Pancreas (tissue), 10 donors: ENCODE results near the gene PHYKPL. TPM values are rescaled to one million over a fixed set of nuclear protein-coding genes. Genes with fewer than 3 reads are reported as not detected.

Source experiments
- ATAC-seq, 4 donors: fragments of 200-7000 bp; cut with Tn5 transposase; one replicate each; pipeline versions ENCODE4 v1.8.0 to v1.9.1; 2020; ENCODE audit warnings: mild to moderate bottlenecking in 4 of 4, moderate library complexity in 4 of 4
- DNase-seq, 6 donors: peaks; one replicate each; pipeline ENCODE4 v3.0.0-alpha.2; 2020
- FAIRE-seq: peaks from 2 replicates; lab custom pipeline; 2012; peaks lifted over from hg19 to GRCh38; lab: Jason Lieb, UNC
- H3K27ac ChIP-seq, 4 donors: fragments of 200-600 bp; sonication (generic); 1 replicate in 3 of 4; 2 replicates in 1 of 4; pipeline versions ENCODE4 v1.5.0 to v1.8.0; 2020
- H3K27me3 ChIP-seq, 4 donors: fragments of 200-600 bp; one replicate each; pipeline ENCODE4 v1.8.0; 2021
- H3K36me3 ChIP-seq, 3 donors: fragments of 200-600 bp; sonication (generic) in 1 of 3; one replicate each; pipeline versions ENCODE4 v1.5.0 to v1.8.0; 2020 to 2021
- H3K4me1 ChIP-seq, 3 donors: fragments of 200-600 bp; one replicate each; pipeline ENCODE4 v1.8.0; 2021
- H3K4me3 ChIP-seq, 4 donors: fragments of 200-600 bp; sonication (generic) in 2 of 4; one replicate each; pipeline versions ENCODE4 v1.5.0 to v1.8.0; 2020 to 2021
- H3K9me3 ChIP-seq, 4 donors: fragments of 200-600 bp; one replicate each; pipeline ENCODE4 v1.8.0; 2021
- WGBS, 2 donors: extraction: QIAGEN DNeasy Blood & Tissue Kit; methylation state at CpG; one replicate each; pipeline ENCODE4 v1.1.7; 2013; 5-methylcytosine and 5-hydroxymethylcytosine counted together
- intact Hi-C, 3 donors: fragments of 100-400 bp; cut with DNase I; formaldehyde crosslinking; loops; one replicate each; pipeline versions ENCODE4 v1.11.1 to v1.14.2; 2022
- polyA plus RNA-seq, 2 donors: library from polyadenylated mRNA; stranded (reverse); fragments of 200-250 nt; gene quantifications; one replicate each; pipeline ENCODE4 v1.2.3, GENCODE V29; 2013
- total RNA-seq, 6 donors: library from RNA; stranded (reverse); fragmentation: NEBNext Ultra II Directional in 4 of 6; extraction: Animal tissue kit (Norgen Biotek cat#: 25700) in 4 of 6; gene quantifications; one replicate each; pipeline versions ENCODE4 v1.2.1 to v1.2.4, GENCODE V29; 2021 to 2023
- TF ChIP-seq, protein P1 (sequence below), 4 donors: fragments of 200-600 bp; sonication (generic) in 3 of 4; IDR thresholded peaks; one replicate each; pipeline versions ENCODE4 v1.5.0 to v1.8.0; 2021; ENCODE audit warnings: antibody characterized with exemption in 4 of 4
- donor health status: healthy with polysubstance abuse.
- donor health status: DM: no; HTN: no; CAD: no; lungs with moderate emphysema.
- donor health status: DM: no; HTN: no; CAD: no.
- donor health status: control.
- donor health status: control.
- donor health status: Bipolar disorder and iron deficiency.
- donor health status: DM: yes; HTN: yes; CAD: no.
- donor health status: DM: no; HTN: no; CAD: no.
- donor health status: DM: no; HTN: no; CAD: no.
- donor health status: DM: yes; HTN: yes; CAD: no.

PHYKPL gene
- total and polyA plus RNA-seq, 8 donors: 29.3 to 83.5 (median 39.2) TPM

DNA sequence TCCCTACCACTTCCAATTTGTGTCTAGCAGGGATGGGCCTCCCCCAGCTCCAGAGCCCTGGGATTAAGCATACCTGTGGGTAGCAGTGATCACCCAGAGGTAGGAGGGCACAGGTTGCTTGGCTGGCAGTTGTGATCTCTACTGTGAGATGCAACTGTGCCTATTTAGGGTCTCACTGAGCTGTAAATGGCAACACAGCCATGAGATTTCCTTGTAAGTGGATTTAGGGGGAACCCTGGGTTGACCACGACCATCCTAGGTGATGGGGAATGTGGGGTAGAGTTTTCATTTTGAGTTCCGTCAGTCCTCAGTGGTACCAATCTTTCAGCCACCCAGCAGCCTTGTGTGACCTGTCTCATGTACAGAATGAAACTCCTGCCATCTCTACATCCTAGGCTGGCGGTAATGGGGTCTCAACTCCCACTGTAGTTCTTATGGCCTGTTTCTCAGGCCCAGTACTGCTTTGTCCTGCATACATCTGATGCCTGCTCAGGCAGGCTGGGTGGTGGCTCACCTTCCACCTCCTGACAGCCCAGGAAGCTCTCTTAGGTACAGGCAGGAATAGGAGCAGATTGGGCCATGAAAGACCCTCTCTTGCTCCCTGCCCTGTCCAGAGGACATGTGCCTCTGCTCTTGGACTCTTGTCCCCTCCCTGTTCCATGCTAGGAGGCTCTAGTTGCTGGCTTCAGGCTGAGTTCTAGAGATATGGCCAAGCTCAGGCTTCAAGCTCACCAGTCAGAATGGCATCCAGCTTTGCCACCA is 20.2 kb downstream of the PHYKPL start:
- DNase-seq: no peak
- H3K4me1 ChIP-seq: peaks cover 0 to 6% (median 0%) of the 10 kb centered on the region in 3 donors
- no peaks in the 10 kb centered on the region for H3K9me3 ChIP-seq
- no peak overlapping the region for H3K4me3 ChIP-seq
- H3K27ac ChIP-seq: no peak overlapping the region
- no peak for ATAC-seq
- no peak for FAIRE-seq
- TF ChIP-seq, protein P1, sequence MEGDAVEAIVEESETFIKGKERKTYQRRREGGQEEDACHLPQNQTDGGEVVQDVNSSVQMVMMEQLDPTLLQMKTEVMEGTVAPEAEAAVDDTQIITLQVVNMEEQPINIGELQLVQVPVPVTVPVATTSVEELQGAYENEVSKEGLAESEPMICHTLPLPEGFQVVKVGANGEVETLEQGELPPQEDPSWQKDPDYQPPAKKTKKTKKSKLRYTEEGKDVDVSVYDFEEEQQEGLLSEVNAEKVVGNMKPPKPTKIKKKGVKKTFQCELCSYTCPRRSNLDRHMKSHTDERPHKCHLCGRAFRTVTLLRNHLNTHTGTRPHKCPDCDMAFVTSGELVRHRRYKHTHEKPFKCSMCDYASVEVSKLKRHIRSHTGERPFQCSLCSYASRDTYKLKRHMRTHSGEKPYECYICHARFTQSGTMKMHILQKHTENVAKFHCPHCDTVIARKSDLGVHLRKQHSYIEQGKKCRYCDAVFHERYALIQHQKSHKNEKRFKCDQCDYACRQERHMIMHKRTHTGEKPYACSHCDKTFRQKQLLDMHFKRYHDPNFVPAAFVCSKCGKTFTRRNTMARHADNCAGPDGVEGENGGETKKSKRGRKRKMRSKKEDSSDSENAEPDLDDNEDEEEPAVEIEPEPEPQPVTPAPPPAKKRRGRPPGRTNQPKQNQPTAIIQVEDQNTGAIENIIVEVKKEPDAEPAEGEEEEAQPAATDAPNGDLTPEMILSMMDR (IDR thresholded peaks at IDR 0.05): no peak
- no peaks in the 10 kb centered on the region for H3K27me3 ChIP-seq
- intact Hi-C loops: no loop called here
- peaks cover 0 to 76% (median 55%) of the 10 kb centered on the region in 3 donors for H3K36me3 ChIP-seq
- WGBS, 2 donors: 90 to 97% methylated on average over 3 of the region's 3 CpGs

DNA sequence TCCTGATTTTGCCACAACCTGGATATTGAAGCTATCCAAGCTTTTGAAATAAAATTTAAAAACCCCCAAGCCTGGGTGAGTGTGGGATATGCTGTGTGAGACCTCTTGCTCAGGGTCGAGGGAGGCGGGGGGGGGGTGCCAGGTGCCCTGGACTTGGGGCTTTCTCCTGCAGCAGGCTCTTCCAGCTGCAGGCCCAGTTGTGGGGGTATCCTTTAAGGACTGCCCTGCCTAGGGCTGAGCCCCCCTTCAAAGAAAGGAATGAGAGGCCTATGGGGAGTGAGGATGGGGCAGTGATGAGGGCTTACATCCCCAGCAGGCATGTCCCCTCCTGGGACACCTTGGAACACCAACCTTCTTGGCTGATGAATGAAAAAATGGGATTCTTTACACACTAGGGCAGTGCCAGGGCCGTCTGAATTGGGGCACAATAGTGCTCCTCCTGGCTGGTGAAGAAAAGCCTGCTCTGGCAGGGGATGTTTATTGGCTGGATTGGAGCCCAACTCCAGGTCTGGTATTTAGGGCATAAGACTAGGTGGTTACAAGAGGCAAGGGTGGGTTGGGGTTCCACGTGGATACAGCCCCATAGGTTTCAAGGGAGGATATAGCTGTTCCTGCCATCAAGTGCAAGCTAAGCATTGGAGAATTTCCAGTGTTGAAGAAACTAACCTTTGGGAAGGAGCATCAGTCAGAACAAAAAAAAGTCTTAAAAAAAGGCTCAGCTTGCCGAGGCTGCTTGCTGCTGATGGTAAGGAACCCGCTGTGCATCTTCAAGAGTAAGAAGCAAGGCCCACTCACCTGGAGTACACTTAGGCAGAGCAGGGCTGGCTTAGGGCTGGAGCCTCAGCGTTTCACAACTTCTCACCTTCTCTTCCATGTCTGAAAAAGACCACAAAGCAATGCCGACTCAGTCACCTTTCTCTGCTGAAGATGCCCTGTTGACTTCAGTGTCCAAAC is 21.2 kb downstream of the PHYKPL start:
- no peak overlapping the region for H3K27ac ChIP-seq
- H3K4me1 ChIP-seq: peaks cover 0 to 16% (median 8%) of the 10 kb centered on the region in 3 donors
- no peak for FAIRE-seq
- TF ChIP-seq, protein P1 (IDR thresholded peaks at IDR 0.05): no peak
- 73 to 82% methylated on average over 8 of the region's 8 CpGs for WGBS, 2 donors
- H3K9me3 ChIP-seq: no peaks in the 10 kb centered on the region
- intact Hi-C loops: no loop called here
- no peak for DNase-seq
- peaks cover 0 to 72% (median 60%) of the 10 kb centered on the region in 3 donors for H3K36me3 ChIP-seq
- no peaks in the 10 kb centered on the region for H3K27me3 ChIP-seq
- no peak for ATAC-seq
- H3K4me3 ChIP-seq: no peak overlapping the region

- DNase-seq (no peak), FAIRE-seq (no peak), ATAC-seq (no peak)
- TF ChIP-seq, protein P1 (IDR thresholded peaks at IDR 0.05): no peak
- Histone ChIP-seq H3K36me3 (peaks cover 0 to 66% (median 60%) of the 10 kb centered on the region in 3 donors), H3K27ac (no peak overlapping the region), H3K9me3 (no peaks in the 10 kb centered on the region), H3K4me1 (peaks cover 6 to 23% (median 14%) of the 10 kb centered on the region in 3 donors), H3K4me3 (no peak overlapping the region), H3K27me3 (no peaks in the 10 kb centered on the region)
- 97% methylated on average over 5 of the region's 5 CpGs for WGBS, 2 donors
- intact Hi-C loops: no loop called here
Observed at GRCh38 chr5:178210686-178211085, 21.9 kb downstream of the PHYKPL start.

GRCh38 chr5:178210073-178210535 is 22.5 kb downstream of the PHYKPL start:
- peaks cover 6 to 25% (median 14%) of the 10 kb centered on the region in 3 donors for H3K4me1 ChIP-seq
- 91 to 96% methylated on average over 18 of the region's 18 CpGs for WGBS, 2 donors

More at GRCh38 chr5:178210073-178210535, 22.5 kb downstream of the PHYKPL start:
- no peak for ATAC-seq
- DNase-seq: peak in 2 of 6 donors; percentile 48 to 62
- TF ChIP-seq, protein P1 (IDR thresholded peaks at IDR 0.05): no peak
- intact Hi-C loops: no loop called here
- no peaks in the 10 kb centered on the region for H3K9me3 ChIP-seq
- no peak for FAIRE-seq
- H3K4me3 ChIP-seq: no peak overlapping the region
- H3K36me3 ChIP-seq: peaks cover 0 to 60% (median 58%) of the 10 kb centered on the region in 3 donors
- no peaks in the 10 kb centered on the region for H3K27me3 ChIP-seq
- no peak overlapping the region for H3K27ac ChIP-seq
